G401.6 (cell line): Measurements from ENCODE around the gene COG7.

Experiments used
- FAIRE-seq: peaks from 2 replicates; lab custom pipeline; 2012; peaks lifted over from hg19 to GRCh38; lab: Jason Lieb, UNC

COG7 gene

GRCh38 chr16:23357761-23358290 is 95.2 kb downstream of the COG7 start:
- no peak for FAIRE-seq

- no peak for FAIRE-seq
These were observed 96.0 kb downstream of the COG7 start for GRCh38 chr16:23356941-23357340.

- FAIRE-seq: no peak
These were observed 97.8 kb downstream of the COG7 start for GRCh38 chr16:23355106-23355670.

GRCh38 chr16:23354246-23354645 is 98.7 kb downstream of the COG7 start:
- no peak for FAIRE-seq

- FAIRE-seq: no peak
These were observed 99.5 kb downstream of the COG7 start for GRCh38 chr16:23353440-23353839.

GRCh38 chr16:23351360-23351759 is 101.6 kb downstream of the COG7 start:
- no peak for FAIRE-seq

- no peak for FAIRE-seq
These were observed 104.2 kb downstream of the COG7 start for GRCh38 chr16:23348579-23349469.

GRCh38 chr16:23345237-23345636 is 107.8 kb downstream of the COG7 start:
- FAIRE-seq: no peak

- FAIRE-seq: no peak
These were observed 109.1 kb downstream of the COG7 start for GRCh38 chr16:23343643-23344612.

- no peak for FAIRE-seq
These were observed 110.8 kb downstream of the COG7 start for GRCh38 chr16:23342083-23342640.

GRCh38 chr16:23339787-23340186 is 113.2 kb downstream of the COG7 start:
- no peak for FAIRE-seq
